ENCODE data around the gene ADCY2. TPM values are rescaled to one million over a fixed set of nuclear protein-coding genes. Genes with fewer than 3 reads are reported as not detected.

ADCY2 gene
- total and polyA plus RNA-seq, 9 of the 15 experiments (the other 6 are each of a cell fraction or from before 2014, with no cell fraction given) = 0.01 to 0.15 (median 0.03) TPM; not detected in 5

GRCh38 chr5:7814816-7815215 is 418.9 kb downstream of the ADCY2 start:
- intact Hi-C loops (cut with micrococcal nuclease) (loop anchor here (5.0 kb wide), 2 partner anchors 42 to 1048 kb away; no protein-coding TSS in a partner anchor), in situ Hi-C loops (cut with MboI) (no loop called here)
- DNase-seq (ENCODE audit: extremely low read depth in 1 of 4, low spot score in 3 of 4) (no peak), FAIRE-seq (no peak), ATAC-seq (no peak)
- Histone ChIP-seq H3K9me3 (replicated peaks; ENCODE audit: control insufficient read depth, insufficient read depth, low read depth, low read length) (no peaks in the 10 kb centered on the region), H4K20me1 (replicated peaks; ENCODE audit: control insufficient read depth, insufficient read depth, low read length) (no peaks in the 10 kb centered on the region), H3K27ac (ENCODE audit: extremely low read depth, low read depth, low read length) (no peak overlapping the region), H3K4me3 (no peak overlapping the region), H3K27me3 (ENCODE audit: control insufficient read depth in 2 of 2, insufficient read depth in 2 of 2, low read length in 2 of 2) (peaks cover 13 to 37% of the 10 kb centered on the region in 2 experiments), H3K36me3 (ENCODE audit: control insufficient read depth, insufficient read depth, low read length) (no peaks in the 10 kb centered on the region), H3K4me2 (ENCODE audit: insufficient read depth, low read length) (no peak overlapping the region), H3K79me2 (ENCODE audit: control insufficient read depth, insufficient read depth, low read length) (no peaks in the 10 kb centered on the region), H2AFZ (ENCODE audit: low read depth, low read length) (no peak overlapping the region), H3K9me1 (ENCODE audit: control insufficient read depth, insufficient read depth, low read length) (no peaks in the 10 kb centered on the region), H3K9ac (ENCODE audit: insufficient read depth in 1 of 2, low read depth in 2 of 2, low read length in 2 of 2) (no peak overlapping the region), H3K4me1 (replicated peaks in 1 of 2; ENCODE audit: control insufficient read depth in 2 of 2, insufficient read depth in 2 of 2, low read length in 2 of 2) (peaks cover 2 to 4% of the 10 kb centered on the region in 2 experiments; a peak in 1 of 5 replicates)
- TF ChIP-seq BDP1 (IDR thresholded peaks at IDR 0.05; ENCODE audit: insufficient read depth, insufficient read length) (no peak), ZNF23 (CRISPR knock-in tag; IDR thresholded peaks at IDR 0.05) (no peak), KAT7 (CRISPR knock-in tag; IDR thresholded peaks at IDR 0.05; ENCODE audit: borderline replicate concordance) (no peak), CBX8 (IDR thresholded peaks at IDR 0.05; ENCODE audit: borderline replicate concordance, extremely low read depth, low read depth, low read length, poor library complexity, severe bottlenecking) (no peak), MEF2A (IDR thresholded peaks at IDR 0.05; ENCODE audit: control insufficient read depth, low read depth, low read length) (no peak), NCOR1 (IDR thresholded peaks at IDR 0.05) (no peak), KLF13 (tag; IDR thresholded peaks at IDR 0.05; ENCODE audit: borderline replicate concordance, low read depth) (no peak), ZBTB12 (CRISPR knock-in tag; IDR thresholded peaks at IDR 0.05) (no peak), ZNF436 (CRISPR knock-in tag; IDR thresholded peaks at IDR 0.05) (no peak), MYBL2 (IDR thresholded peaks at IDR 0.05; ENCODE audit: low read depth) (no peak), MYBL2 (CRISPR knock-in tag; IDR thresholded peaks at IDR 0.05; ENCODE audit: borderline replicate concordance) (no peak), TBL1XR1 (IDR thresholded peaks at IDR 0.05; ENCODE audit: low read length in 2 of 2) (no peak), MCM3 (IDR thresholded peaks at IDR 0.05) (no peak), RAD21 (CRISPR knock-in tag; conservative IDR thresholded peaks at IDR 0.05 in 1 of 2, IDR thresholded peaks at IDR 0.05 in 1 of 2) (no peak)
- TF ChIP-seq, protein P1, sequence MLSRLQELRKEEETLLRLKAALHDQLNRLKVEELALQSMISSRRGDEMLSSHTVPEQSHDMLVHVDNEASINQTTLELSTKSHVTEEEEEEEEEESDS (CRISPR knock-in tag; IDR thresholded peaks at IDR 0.05) = no peak
- WGBS (ENCODE audit: insufficient coverage, low coverage, missing lambda C conversion rate) = 16% methylated on average over 10 of the region's 10 CpGs
- ChIA-PET CTCF (ENCODE audit: low intra/inter-chr PET ratio) (interaction anchor here (2.1 kb wide), 1 partner anchor 554 kb away, joined by 7 read pairs; no protein-coding TSS in a partner anchor), POLR2A (interaction anchor here (0.8 kb wide), 1 partner anchor 16 kb away, joined by 4 read pairs; no protein-coding TSS in a partner anchor)
- BruUV-seq (replicated peaks) = no TSS peak

All from K562 (cell line).